ENCODE results near the gene REPS1.
"Not testable (repeated sequence)": the region's sequence is repeated elsewhere in the genome, so short reads cannot be mapped to it uniquely, and the experiment has no call there.

The REPS1 gene

GRCh38 chr6:138987643-138988468 lies at the start of gene REPS1:
Gene REPS1, minus strand, starts transcription at chr6:138988253. Its CDS starts 571 bp downstream, at chr6:138987682.
- peak; percentile 86 for DNase-seq

DNA sequence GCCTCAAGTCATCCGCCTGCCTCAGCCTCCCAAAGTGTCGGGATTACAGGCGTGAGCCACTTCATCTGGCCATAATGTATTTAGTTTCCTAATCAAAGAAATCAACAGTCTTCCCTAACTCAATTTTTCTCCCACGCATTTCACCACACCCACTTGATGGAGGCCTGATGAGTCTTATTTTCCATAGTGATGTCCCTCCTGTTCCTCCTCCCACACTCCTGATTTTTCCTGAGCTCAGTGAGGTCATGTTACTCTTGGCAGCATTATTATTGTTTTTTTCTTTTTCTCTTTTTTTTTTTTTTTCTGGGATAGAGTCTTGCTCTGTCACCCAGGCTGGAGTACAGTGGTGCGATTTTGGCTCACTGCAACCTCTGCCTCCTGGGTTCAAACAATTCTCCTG lies 49.4 kb upstream of the REPS1 start:
- DNase-seq, result no peak

DNA sequence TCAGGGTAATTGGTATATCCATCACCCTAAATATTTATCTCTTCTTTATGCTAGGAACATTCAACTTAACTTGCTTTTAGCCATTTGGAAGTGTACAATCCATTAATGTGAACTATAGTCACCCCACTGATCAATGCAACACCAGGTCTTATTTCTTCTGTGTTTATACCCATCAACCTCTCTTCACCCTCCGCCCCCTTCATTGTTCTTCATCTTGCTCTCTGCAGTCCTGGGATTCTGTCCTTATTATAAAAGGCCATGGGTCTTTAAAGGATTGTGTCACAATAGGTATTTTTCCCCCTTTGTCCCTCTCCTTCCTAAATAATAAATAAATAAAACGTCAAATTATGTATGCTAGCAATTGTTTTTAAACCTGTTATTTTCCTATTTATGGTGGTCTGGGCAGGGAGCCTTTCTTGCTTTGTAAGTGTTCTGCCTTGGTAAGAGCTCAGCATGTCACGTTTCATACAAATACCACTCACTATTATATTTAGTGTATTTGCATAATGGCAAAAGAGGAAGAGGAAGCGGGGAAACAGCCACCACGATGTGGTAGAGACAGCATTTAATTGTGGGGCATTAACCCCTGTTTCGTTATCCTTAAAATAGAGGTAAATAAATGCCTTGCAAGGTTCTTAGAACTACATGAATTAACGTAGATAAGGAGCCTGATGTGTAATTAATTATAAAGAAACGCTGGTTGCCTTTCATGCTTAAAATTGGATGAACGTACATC lies 42.3 kb upstream of the REPS1 start:
- no peak for DNase-seq

GRCh38 chr6:139029470-139030227 lies 41.6 kb upstream of the REPS1 start:
- DNase-seq, result peak; percentile 13

DNA sequence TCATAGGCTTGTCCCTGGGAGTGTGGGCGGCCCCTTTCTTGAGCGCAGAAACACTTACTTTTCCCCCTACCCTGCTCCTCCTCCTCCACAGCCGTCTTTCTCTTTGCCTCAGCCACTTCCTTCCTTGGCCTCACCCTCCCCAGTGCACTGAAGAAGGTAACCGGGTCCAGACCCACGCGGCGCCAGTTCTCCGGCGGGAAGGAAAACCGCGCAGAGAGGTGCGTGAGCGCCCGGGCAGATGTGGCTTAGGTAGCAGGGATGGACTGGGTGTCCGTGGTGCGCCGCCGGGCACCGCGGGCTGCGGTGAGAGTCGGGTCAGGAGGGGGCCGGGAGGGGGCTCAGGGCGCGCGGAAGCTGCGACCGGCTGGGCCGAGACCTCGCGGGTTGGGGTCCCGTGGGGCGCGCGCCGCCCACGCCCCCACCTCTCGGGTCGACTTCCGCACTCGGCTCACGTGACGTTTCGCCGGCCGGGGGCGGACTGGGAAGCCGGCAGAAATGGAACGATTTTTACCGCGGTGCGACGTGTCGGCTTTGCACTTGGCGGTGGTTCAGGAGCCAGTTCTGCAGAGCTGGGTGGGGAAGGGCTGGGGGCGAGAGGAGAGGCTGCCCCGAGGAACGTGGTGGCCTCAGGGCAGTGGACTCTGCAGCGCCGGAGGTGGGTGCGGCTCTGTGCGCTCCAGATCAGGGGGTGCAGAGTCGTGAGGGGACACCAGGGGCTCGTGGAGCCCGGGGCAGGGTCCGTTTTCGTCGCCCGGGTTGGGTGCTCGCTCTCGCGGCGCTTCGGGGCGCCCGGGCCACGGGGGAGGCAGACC lies 40.8 kb upstream of the REPS1 start, which contains the start of gene ABRACL:
Gene ABRACL, plus strand, starts transcription at position 88 of the 812 bp plus-strand sequence. CDS start 5,416 bp downstream, outside the sequence.
- peak; percentile 70 for DNase-seq

DNA sequence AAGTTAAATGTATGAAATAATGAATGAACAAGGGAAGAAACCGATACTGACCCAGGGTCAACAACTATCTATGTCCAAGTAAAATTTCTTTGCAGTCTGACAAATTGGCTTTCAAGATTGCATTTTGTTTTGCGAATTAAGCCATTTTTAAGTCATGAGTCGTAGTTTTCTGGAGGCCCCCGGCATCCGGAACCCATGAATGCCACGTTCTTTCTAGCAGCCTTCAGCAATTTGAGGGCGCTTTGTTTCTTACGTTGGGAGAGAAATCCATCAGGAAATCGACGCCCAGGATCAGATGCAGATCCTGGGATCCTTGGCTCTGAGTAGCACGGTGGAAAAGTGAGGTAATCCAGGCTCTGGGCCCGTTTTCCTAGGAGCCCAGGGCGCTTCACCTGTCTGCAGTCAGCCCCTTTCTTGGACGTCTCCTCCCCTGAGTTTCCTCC lies 40.2 kb upstream of the REPS1 start:
- DNase-seq, result no peak

DNA sequence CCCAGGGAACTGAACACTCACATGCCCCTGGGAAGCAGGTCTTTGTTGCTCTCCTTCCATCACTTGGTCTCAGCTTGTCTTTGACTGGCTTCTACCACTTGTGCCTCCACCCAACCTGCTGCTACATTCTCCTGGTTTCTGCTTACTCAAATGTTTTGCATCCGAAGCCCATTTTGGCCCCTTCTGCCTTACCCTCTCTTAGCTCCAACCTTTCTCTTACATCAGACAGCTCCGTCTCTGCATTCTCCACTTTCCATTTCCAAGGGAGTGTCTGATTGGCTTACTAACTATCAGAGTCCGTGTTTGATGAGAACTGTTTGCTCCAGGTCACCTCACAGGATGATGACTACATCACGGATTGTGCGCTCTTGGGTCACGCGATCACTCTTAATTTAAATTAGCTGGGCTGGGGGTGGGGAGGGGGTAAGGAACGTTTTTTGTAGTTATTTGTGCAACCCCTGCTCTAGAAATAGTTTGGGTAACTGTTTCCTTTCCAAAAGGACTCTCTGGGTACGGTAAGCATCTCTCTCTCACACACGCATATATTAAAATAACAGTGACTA lies 39.6 kb upstream of the REPS1 start:
- DNase-seq, result peak; percentile 23

DNA sequence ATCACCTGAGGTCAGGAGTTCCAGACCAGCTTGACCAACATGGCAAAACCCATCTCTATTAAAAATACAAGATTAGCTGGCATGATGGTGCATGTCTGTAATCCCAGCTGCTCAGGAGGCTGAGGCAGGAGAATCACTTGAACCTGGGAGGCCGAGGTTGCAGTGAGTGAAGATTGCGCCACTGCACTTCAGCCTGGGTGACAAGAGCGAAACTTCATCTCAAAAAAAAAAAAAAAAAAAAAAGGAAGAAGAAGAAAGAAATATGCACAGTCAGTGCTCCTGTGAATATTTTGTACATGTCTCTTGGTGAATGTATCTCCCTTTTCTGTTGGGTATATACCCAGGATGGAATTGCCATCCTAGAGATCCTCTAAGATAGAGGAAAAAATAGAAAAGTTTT lies 37.4 kb upstream of the REPS1 start:
- not testable (repeated sequence) for DNase-seq

DNA sequence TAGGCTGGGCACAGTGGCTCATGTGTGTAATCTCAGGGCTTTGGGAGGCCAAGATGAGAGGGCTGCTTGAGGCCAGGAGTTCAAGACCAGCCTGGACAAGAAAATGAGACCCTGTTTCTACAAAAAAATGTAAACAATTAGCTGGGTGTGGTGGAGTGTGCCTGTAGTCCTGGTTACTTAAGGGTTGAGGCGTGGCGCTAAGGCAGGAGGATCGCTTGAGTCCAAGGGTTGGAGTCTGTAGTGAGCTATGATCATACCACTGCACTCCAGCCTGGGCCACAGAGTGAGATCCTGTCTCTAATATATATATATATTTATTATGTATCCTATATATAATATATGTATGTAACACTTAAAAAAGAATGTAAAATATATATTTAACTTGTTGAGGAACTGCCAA lies 32.6 kb upstream of the REPS1 start:
- DNase-seq, result no peak

DNA sequence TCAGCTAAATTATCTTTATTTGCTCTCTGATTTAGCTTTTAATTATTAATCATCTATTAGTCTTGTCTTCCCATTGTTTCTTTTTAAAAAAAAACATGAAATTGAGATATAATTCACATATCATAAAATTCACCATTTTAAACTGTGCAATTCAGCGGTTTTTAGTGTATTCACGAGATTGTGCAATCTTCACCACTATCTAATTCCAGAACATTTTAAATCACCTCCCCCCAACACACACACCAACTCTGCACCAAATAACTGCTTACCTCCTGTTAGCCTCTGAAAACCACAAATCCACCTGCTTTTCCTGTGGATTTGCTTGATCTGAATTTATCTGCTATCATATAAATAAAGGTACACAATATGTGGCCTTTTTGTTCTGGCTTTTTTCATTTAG lies 31.7 kb upstream of the REPS1 start:
- no peak for DNase-seq

DNA sequence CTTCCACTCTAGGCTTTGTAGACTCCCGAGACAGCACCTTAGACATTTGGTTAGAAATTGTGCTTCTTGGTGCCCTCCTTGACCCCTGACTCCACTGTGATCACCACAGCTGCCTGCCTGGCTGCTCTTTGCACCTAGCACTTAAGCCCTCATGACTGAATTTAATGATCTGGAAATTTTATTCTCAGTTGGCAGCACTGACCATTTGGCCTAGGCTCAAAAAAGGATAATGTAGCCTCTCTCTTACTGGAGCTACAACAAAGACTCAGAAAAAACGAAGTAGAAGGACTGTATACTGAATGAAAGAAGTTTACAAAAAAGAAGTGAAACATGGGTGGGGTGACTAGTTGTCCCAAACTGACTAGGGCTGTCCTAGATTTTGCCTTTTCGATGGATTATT lies 29.2 kb upstream of the REPS1 start:
- no peak for DNase-seq

DNA sequence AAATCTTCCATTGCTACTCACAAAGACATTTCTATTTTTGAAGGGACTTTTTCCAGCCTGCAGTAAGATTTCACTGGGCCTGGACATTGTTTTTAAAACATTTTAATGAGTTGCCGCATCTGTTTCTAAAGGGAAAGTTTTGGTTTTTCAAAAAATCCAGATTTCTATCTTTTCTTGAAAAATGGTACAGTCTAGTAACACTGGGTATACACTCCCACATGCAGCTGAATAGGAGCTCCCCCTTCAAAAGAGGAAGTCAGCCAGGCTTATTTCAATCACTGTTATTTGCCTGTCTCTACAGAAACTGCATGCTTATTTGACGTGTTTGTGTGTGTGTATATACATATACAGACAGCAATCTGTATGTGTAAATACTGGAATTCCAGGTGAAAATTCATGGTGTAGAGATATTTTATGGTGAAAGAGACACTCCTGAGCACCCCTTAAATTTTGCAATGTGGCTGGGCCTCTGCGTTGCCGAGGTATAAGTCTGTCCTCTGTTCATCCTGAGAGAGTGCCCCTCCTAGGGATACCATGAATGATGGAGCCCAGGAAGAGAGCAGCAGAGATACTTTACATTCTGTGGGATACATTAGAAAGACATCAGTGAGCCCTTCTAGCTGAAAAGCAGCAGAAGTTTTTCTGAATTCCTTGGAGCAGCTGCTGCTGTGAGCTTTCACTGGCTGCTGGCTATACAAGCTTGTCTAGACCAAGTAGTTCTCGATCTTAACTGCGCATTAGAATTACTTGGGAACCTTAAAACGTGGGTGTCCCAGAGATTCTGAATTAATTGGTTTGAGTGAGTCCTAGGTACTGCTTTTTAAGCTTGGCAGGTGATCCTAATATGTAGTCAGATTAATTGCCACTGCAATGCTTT lies 28.5 kb upstream of the REPS1 start:
- no peak for DNase-seq

- DNase-seq, result no peak
These were observed 26.9 kb upstream of the REPS1 start for GRCh38 chr6:139014945-139015344.

- no peak for DNase-seq
These were observed 25.2 kb upstream of the REPS1 start for GRCh38 chr6:139013185-139013800.

DNA sequence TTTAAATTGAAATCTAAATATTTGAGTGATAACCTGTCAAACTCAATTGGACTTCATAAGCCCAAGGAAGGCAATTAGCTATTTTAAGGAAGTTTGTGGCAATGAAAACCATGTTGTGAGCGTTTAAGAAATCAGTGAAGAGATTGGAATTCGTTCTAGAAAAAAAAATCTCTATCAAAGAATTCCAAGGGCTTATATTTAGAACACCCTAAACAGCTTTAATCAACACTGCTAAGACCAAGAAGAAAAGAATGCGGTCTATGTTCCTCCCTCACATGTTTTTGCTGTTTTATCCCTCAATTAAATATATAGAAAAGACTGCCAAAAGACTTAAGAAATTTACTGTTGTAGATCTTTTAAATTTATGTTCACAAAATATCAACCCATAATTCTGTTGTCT lies 23.9 kb upstream of the REPS1 start:
- DNase-seq, result no peak

DNA sequence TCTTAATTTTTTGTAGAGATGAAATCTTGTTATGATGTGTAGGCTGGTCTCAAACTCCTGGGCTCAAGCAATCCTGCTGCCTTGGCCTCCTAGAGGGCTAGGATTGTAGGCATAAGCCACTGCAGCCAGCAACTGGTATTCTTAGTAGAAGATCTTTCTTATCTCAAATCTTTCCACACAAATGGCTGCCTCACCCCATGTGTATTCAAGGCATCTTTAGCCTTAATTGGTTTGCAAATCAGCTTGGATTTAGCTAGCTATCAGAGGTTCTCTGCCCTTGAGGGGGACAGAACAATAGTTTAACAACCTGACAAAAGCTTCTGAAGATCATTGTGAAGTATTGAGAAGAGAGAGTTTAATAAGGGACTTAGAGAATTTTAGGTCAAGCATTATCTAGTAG lies 22.6 kb upstream of the REPS1 start:
- DNase-seq, result no peak

DNA sequence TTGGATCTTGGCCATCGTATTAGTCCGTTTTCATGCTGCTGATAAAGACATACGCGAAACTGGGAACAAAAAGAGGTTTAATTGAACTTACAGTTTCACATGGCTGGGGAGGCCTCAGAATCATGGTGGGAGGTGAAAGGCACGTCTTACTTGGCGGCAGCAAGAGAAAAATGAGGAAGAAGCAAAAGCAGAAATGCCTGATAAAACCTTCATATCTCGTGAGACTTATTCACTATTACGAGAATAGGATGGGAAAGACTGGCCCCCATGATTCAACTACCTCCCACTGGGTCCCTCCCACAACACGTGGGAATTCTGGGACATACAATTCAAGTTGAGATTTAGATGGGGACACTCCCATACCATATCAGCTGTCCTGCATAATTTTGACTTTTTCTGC lies 20.1 kb upstream of the REPS1 start:
- no peak for DNase-seq

DNA sequence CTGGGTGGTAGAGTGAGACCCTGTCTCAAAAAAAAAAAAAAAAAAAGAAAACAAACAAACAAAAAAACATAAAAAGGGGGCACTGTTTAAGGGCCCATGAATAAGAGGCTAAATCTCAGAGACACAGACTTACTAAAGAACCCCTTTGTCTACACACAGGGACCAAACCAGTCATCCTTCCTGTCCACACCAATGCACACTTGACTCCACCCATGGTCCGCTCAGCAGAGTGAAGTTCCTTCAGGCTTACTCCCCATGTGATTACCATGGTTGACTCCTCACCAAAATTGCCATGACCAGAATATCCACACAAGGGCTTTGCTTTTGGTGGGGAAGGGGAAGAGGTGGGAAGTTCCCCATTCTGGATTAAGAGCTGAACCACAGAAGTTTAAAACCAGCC lies 19.4 kb upstream of the REPS1 start:
- no peak for DNase-seq

GRCh38 chr6:139006477-139006876 lies 18.4 kb upstream of the REPS1 start:
- DNase-seq, result no peak

GRCh38 chr6:139003751-139004150 lies 15.7 kb upstream of the REPS1 start:
- no peak for DNase-seq
